ENCODE results near the gene KAZN.

- TF ChIP-seq CTCF (IDR thresholded peaks at IDR 0.05; ENCODE audit: insufficient read depth, low read depth, low read length) (no peak), EZH2 (IDR thresholded peaks at IDR 0.05; ENCODE audit: insufficient read depth, low read length) (no peak)
Measured at GRCh38 chr1:15055736-15056415, 457.4 kb downstream of the KAZN start.
